ENCODE results near the gene ICE2.

DNA sequence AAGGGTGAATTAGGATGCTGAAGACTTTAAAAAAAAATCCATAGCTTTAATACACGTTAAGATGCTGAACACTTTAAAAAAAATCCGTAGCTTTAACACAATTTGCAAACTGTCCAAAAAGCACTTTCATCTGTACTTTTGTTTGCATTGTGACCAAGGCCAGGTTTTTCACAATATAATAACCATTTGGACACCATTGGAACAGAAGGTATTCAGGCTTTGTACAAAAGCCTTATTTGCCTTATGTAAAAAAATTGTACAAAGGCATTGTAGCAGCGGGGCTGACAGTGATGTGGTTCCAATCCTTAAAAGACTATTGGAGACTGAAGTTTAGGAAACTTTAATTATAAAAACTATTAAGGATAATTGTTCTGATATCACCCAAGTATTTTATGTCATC is 15.2 kb upstream of the ICE2 start:
- TF ChIP-seq, protein P1, sequence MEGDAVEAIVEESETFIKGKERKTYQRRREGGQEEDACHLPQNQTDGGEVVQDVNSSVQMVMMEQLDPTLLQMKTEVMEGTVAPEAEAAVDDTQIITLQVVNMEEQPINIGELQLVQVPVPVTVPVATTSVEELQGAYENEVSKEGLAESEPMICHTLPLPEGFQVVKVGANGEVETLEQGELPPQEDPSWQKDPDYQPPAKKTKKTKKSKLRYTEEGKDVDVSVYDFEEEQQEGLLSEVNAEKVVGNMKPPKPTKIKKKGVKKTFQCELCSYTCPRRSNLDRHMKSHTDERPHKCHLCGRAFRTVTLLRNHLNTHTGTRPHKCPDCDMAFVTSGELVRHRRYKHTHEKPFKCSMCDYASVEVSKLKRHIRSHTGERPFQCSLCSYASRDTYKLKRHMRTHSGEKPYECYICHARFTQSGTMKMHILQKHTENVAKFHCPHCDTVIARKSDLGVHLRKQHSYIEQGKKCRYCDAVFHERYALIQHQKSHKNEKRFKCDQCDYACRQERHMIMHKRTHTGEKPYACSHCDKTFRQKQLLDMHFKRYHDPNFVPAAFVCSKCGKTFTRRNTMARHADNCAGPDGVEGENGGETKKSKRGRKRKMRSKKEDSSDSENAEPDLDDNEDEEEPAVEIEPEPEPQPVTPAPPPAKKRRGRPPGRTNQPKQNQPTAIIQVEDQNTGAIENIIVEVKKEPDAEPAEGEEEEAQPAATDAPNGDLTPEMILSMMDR (IDR thresholded peaks at IDR 0.05), result no peak
- TF ChIP-seq POLR2A (IDR thresholded peaks at IDR 0.05), result no peak
